HG03060 (cell line): Measurements from ENCODE around the gene TRIM29.

ENCODE experiments used
- ATAC-seq: cut with Tn5 transposase; IDR thresholded peaks from one replicate; pipeline ENCODE4 v1.9.1; 2021; ENCODE audit warnings: low read depth, moderate number of reproducible peaks; ENCODE audit not compliant: unreplicated experiment

TRIM29 gene

DNA sequence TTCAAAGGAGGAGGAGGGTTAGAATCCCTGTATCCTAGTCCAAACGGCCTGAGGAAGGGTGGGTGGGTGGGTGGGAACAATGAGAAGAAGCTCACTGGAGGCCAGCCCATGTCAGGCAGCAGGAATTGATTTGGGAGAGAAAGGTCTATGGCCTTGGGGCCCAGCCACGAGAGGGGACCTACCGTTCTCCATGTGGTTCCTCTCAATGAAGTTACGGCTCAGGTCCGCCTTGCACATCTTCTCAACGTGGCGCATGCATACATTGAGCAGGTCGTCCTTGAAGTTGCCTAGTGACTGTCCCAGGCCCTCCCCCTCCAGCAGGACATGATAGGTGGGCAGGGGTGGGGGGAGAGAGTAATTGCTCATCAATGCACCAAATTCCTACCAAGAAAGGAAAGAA, 12.4 kb downstream of the TRIM29 start:
- ATAC-seq, result no peak

GRCh38 chr11:120125024-120125423, 12.9 kb downstream of the TRIM29 start:
- ATAC-seq, result no peak

DNA sequence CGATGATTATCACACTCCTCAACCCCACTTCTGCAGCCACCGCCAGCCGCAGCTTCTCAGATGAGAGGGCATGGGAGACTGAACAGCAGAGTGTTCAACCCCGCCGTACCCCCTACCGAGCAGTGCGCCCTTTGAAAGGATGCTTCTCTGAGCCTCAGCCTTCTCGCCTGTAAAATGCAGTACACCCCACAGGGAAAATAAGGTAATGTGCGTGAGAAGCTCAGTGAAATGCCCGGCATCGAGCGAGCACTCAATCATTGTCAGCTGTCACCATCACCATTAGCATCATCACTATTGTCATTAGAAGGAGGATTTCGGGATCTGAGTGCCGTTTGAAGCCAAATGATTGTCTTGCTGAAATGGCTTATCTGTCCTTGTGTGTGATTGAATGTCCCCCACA, 13.6 kb downstream of the TRIM29 start:
- ATAC-seq, result no peak

GRCh38 chr11:120123946-120124345, 14.0 kb downstream of the TRIM29 start:
- ATAC-seq, result no peak

DNA sequence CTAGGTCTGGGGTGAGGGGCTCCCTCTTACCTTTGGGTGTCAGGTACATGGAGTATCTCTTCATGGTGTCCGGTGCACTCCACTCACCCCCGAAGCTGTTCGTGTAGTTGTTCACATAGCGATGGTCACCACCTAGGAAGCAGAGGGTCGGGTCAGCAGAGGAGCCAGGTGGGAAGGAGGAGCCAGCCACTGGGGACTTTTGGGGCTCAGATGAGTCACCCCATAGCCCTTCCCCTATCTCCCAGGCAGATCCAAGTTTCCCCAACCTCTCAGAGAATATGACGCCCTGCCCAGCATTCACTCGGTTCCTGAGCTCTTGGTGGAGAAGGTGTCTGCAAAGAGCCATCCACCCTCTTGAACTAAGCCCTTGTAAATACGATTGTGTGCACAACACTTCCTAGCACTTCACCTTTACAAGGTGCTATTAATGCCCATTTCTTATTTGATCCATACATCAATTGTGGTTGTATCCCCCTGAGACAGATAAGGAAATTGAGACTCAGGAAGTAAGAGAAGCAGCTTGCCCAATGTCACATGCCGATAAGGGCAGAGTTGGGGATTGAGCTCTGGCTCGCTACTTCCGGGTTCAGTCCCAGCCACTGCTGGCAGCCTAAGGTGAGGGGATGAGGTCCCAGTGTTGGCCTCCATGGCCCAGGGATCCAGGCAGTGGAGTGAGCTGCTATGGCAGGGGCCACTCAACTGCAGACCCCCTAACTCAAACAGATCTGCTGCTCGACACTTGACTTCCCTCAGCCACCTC, 14.8 kb downstream of the TRIM29 start:
- no peak for ATAC-seq

- no peak for ATAC-seq
These were observed 15.9 kb downstream of the TRIM29 start for GRCh38 chr11:120121914-120122473.

- no peak for ATAC-seq
These were observed 16.6 kb downstream of the TRIM29 start for GRCh38 chr11:120121336-120121735.

DNA sequence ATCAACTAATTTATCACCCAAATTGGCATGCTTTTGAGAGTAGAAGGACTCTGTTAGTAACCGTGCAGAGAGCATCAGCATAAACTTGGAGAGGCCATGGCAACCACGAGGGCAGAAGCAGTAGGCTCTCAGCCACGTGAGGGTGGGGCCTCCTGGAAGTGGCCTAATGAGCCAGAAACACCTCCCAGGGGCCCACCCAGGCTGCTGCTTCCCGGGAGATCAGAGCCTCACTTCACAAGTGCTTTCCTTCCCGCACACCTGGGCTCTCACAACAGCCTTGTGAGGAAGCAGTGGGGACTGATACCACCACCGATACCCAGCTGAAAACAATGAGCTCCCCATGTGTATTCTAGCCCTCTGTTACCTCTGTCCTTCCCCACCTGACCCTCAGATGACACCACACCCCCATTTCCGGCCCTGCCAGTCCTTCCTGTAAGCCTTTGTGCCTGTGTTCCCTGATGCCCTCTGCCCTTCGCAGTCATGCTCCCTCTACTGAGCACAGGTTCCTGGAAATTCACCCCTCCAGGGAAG, 17.0 kb downstream of the TRIM29 start:
- no peak for ATAC-seq

- no peak for ATAC-seq
These were observed 18.8 kb downstream of the TRIM29 start for GRCh38 chr11:120119121-120119520.

GRCh38 chr11:120117991-120118390, 19.9 kb downstream of the TRIM29 start:
- no peak for ATAC-seq

DNA sequence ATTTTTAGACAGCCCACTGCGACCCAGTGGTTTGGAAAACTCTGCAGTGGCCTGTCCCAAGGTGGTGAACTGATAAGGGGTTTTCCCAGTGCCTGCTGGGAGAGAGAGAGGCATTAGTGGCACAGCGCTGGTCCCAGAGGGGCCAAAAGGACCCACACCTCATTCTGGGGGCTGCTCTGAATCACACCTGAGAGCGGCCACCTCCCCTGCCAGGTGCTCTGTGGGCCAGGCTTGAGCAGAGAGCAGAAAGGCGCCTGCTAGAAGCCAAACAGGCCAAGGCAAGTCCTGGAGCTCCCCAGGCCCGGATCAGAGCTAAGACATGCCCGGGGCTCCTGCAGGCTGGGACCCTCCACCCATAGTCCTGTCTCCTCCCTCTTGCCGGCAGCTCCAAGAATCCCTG, 20.9 kb downstream of the TRIM29 start:
- no peak for ATAC-seq

DNA sequence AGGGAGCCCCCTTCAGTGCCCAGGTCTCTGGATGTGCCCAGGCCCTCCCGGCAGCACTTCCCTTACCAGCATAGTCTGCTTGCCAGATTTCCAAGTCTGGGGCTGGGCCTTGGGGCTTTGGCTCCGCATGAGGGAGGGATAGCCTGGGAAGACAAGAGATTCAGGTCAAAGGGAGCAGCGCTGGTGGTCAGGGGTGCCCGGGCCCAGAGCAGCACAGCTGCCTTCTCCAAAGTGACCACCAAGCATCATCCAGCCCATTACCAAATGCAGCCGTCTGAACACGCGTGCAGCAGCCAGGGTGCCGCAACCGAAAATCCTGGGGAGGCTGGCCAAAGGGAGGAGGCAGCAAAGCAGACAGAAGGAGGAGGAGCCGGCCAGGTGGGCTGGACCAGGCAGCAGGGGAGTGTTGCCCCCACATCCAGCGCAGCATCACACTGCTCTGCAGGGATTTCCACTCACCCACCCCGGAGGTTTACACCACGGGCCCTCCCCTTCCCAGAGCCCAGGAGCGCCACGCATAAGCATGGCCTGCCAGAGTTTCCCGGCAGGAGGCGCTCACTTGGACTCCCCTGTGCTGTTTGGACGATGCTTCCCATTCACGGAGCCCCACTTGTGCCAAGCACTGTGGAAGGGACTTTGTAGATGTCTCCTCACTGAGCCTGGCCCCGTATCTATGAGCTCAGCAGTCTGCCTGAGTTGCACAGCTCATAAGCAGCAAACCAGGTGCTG, 22.5 kb downstream of the TRIM29 start:
- ATAC-seq, result no peak

DNA sequence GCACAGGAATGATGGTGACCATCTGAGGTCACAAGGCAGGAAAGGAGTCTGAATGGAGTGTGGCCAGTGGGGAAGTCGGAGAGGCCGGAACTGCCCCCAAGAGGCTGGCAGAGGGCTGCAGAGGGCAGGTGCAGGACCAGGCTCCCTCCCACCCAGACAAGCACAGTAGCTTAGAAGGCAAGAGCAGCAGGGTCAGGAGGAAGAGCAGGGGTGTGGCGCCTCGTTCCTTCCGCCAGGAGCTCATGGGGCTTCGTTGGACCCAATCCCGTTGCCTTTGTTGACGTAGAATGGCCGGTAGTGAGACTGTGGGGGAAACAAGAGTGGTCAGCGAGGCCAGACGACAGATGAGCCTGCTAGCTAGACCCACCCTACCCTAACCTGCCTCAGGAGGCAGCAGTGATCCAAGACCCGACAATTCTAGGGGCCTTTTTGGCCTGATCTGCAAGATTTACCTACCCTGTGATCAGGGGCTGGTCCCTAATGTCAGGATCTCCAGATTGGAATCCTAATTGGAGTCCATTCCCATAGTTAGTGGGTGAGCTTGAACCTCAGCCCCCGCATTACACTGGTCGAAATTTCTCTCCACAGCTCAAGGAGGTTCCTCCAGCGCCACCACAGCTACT, 25.6 kb downstream of the TRIM29 start:
- ATAC-seq, result no peak

DNA sequence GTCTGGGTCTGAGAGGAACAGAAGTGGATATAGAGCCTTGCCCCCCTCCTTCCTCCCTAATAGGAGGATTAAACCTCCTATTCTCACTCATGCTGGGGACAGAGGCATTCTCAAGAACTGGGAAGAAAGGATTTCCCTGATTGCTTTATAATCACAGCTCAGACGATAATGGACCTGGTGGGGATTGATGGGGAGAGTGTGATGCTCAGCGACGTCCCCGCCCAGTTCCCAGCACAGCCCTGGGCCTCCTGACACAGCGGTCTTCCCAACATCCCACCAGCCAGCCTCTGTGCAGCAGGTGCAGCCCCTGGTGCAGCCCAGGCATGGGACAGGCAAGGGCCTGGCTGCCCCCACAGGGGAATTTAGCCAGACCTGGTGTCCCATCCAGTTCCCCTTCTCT, 28.4 kb downstream of the TRIM29 start:
- no peak for ATAC-seq

DNA sequence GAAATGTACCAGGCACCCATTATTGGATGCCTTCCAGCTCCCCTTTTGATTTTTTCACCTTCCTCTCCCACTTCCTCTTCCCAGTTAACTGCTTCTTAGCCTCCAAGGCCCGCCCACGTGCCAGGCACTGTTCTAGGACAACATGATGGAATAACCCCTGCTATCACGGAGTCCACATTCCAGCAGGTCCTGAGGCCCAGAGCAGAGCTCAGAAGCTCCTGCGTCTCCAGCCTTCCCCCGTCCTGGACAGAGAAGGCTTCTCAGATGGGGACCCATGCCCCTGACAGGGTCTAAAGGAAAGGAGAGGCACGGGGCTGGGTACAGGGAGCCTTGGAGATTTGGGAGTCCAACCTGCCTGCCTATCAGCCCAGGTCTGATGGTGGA, 29.1 kb downstream of the TRIM29 start:
- ATAC-seq, result no peak

DNA sequence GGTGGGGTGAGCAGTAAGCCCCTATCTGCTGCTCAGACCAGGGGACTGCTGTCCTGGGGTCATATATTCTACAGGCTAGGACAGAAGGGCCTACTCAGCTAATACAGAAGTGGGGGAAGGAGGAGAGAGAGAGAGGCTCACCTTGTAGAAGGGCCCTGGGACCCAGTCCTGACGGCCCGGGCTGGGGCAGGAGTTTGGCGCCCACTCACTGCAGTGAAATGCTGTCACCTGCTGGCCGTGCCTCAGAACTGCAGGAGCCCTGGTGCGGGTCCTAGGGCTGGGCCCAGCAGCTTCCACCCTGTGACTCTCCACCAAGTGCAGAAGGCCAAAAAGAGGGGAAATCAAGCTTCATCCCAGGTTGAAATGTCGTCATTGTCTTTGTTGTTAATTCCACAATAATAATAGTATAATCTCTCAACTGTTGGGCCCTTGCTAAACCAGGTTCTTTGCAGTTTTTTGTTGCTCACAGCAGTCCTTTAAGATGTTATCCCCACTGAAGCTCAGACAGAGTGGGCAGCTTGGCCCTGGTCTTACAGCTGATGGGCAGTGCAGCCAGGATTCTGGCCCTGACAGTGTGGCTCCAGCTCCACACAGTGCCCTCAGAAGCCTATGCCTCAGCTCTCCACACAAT, 29.6 kb downstream of the TRIM29 start:
- no peak for ATAC-seq

DNA sequence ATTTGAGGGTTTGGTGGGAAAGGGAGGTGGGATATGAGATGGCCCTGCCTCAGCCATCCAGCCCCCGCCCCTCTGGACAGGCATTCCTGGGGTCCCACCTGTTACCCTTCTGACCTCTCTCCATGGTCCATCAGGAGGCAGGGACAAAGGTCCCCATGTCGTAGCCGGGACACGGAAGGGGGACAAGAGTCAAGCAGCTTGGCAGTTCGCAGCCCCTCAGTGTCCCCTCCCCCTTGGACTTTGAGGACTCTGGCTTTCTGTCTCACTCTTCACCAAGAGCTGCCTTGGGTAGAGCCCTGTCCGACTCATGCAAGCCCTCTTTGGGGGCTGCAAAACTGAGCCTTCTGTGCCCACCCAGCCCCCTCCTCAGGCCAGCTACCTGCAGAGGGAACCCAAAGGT, 30.2 kb downstream of the TRIM29 start:
- no peak for ATAC-seq

DNA sequence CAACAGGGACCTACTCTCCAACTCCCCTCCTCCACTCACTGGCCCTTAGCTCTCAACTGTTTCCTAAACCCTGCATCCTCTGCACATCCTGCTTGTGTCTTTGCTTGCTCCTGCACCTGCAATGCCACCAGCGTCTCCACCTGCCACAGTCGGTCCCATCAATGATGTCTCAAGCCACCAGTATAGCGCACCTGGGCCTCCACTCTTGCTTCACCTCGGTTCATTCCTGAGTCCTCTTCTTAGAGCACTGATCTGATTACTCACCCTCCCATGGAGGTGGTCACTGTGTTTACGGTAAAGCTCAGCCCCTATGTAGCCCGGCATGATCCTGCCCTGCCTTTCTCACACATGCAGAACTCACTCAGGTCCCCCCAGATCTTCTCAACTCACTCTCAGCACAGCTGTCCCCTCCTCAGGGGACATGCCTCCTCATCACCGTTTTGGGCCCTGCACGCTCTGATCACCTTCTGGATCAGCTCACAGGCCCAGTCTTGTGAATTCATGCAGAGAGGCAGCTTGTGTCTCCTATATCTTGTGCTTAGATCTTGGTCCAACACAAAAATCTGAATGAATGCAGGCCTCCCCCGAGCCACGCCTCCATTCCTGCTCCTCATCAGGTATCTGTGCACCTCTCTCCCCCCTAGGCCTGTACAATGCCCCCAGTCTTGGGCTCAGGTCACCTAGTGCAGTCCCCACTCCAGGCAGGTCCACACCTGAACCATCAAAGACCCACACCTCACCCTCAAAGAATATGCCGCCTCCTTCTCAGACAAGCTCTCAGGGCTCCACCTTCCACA, 31.4 kb downstream of the TRIM29 start:
- ATAC-seq, result no peak

GRCh38 chr11:120105576-120105975, 32.3 kb downstream of the TRIM29 start:
- ATAC-seq, result no peak

DNA sequence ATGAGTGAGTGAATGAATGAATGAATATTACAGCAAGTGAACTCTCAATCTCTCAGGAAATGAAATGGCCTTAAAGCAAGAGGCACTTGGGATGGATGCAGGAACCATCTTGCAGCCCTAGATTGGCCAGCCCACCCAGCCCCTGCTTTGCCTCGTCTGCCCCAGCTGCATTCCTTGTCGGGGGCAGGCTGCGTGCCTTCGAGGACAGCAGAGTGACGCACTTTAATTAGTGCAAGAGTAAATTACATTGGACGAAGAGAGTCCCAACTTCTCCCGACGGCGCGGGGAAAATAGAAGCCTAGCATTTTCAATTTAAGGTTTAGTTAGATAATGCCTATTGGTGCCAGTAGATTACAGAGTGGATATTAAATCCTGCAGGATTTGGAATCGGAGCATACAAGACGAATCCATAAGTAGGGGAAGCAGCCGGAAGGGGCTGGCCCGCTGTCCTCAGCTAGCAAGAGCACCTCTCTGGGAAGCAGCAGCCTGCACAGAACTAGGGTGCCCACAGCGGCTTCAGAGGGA, 33.8 kb downstream of the TRIM29 start:
- no peak for ATAC-seq
